HG03025 (cell line): Measurements from ENCODE around the gene VKORC1L1.
"Not testable (repeated sequence)": the region's sequence is repeated elsewhere in the genome, so short reads cannot be mapped to it uniquely, and the experiment has no call there.

Experiments
- ATAC-seq: cut with Tn5 transposase; IDR thresholded peaks from one replicate; pipeline ENCODE4 v1.9.1; 2021; ENCODE audit warnings: mild to moderate bottlenecking, moderate library complexity; ENCODE audit not compliant: unreplicated experiment, low FRiP score

The VKORC1L1 gene

DNA sequence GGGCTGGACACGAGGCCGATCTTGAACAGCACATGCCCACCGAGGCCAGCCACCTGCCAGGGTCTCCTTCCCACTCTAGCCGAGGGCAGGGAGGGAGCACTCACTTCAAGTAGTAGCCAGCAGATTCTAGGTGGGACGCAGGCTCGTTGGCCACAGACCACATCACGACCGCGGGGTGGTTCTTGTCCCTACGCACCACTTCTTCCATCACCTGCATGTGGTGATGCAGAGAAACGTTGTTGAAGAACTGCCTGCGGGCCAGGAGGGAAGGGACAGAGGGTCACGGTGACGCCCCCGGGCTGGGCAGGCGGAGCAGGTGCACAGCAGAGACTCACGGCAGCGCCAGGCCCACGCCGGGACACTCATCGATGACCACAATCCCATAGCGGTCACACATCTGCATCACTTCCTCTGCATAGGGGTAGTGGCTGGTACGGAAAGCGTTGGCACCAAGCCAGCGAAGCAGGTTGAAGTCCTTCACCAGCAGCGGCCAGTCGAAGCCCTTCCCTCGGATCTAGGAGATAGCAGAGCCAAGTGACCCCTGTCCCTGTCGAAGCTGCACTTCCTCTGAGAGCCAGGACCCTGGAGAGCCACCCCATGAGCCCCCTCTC lies 101.4 kb downstream of the VKORC1L1 start:
- no peak for ATAC-seq

DNA sequence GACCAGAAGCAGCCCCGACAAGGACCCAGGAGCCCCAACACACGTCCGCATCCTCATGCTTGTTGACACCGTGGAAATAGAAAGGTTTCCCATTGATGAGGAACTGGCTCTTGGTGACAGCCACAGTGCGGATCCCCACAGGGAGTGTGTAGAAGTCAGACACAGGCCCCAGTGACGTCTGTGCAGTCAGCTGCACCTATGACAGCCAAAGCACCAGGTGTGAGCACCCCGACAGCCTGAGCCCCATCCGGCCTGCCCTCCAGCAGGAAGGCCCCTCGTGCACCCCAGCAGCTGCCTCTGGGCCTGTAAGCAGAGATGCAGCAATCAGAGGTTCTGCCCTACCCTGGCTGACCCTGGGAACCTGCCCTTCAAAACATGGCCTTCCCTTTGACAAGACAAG lies 102.0 kb downstream of the VKORC1L1 start:
- ATAC-seq: no peak

DNA sequence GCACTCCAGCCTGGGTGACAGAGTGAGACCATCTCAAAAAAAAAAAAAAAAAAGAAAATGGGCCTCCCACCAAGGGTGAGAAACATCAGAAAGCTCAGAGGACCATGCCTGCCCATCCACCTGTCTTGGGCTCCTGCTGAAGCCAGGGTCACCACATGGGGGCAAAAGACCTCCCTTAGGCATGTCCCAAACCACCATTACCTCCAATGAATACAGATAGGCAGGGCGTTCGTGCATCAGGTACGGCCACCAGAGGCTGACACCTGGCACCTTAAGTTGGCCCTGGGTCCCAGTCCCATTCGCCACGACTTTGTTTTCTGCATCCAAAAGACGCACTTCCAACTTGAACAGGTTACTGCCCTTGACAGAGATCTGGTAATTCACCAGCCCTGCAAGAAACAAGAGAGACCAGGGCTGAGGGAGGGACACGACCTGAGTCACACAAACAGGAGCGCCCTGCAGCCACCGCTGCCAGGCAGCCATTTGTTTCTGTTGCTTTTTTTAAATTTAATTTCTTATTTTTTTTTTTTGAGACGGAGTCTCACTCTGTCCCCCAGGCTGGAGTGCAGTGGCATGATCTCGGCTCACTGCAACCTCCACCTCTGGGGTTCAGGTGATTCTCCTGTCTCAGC lies 103.1 kb downstream of the VKORC1L1 start:
- ATAC-seq: no peak

DNA sequence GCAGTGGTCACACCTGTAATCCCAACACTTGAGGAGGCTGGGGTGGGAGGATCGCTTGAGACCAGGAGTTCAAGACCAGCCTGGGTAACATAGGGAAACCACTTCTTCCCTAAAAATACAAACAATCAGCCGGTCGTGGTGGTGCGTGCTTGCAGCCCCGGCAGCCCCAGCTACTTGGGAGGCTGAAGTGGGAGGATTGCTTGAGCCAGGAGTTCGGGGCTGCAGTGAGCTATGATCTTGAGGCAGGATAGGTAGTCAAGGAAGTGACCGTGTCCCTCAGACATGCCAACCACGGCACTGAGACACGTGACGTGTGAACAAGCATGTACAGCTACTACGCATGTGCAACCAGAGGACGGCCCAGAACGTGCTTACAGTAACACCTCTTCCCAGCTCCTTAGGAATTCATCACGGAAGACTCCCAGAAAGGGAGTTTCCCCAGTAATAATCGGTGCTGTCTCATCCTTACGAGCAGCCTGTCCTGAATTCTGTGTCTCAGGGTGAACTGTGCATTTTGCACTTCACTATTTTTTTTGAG lies 103.9 kb downstream of the VKORC1L1 start:
- no peak for ATAC-seq

DNA sequence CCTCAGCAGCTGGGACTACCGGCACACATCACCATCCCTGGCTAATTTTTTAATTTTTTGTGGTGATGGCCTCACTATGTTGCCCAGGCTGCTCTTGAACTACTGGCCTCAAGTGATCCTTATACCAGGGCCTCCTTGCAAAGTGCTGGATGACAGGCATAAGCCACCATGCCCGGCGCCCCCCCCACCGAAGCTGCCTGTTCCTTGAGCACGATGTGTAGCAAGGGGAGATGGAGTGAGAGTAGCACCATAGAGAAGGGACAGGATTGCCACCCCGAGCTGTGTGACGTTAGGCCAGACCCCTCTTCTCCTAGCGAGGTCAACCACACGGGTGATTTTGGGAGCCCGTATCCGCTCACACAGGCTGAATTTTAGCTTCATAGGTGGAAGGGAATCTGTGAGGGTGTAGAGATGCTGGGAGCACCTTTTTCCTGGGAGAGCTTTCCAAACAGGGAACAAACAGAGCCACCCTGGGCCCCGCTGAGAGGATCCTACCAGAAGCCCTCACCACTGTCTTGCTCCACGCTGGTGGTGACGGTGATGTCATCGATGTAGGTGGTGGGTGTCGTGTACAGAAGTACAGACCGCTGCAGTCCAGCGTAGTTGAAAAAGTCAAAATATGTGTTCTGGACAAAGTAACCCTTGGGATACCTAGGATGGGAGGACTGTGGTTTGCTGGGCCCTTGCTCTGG lies 106.2 kb downstream of the VKORC1L1 start:
- no peak for ATAC-seq

DNA sequence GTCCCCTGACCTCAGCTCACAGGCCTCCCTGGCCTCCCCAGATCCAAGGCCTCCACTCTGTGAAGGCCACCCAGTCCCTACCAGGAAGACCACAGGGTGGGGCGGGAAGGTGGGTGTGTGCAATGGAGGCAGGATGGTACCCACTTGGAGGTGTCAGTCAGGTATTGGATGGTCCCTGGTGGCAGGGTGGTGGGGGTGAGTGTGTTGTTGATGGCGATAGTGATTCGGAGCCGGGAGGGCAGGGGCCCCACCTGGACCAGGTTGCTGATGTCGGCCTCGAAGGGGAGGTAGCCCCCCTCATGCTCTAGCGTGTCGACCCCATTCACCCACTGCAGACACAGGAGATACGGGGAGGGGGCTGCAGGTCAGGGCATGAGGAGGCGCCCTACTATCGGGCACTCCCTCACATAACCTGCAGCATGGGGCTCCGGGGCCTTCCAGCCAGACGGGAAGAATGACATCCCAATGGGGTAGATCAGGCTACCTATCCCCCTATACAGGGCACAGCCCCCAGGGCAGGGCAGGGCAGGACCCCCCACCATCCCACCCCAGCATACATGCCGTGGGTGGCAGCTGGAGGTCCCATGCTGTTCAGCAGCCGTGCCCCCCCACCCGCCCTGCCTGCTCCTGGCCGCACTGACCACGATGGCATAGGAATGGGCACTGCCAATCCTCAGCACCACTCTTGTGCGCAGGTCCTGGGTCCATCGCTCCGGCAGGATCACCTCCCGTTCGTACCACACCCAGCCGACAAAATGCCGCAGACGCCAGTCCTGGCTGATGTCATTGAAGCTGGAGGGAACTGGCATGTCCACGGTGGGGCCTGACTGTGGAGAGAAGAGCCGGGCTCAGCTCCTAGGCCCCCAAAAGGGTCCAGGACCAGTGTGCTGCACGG lies 107.0 kb downstream of the VKORC1L1 start:
- no peak for ATAC-seq

DNA sequence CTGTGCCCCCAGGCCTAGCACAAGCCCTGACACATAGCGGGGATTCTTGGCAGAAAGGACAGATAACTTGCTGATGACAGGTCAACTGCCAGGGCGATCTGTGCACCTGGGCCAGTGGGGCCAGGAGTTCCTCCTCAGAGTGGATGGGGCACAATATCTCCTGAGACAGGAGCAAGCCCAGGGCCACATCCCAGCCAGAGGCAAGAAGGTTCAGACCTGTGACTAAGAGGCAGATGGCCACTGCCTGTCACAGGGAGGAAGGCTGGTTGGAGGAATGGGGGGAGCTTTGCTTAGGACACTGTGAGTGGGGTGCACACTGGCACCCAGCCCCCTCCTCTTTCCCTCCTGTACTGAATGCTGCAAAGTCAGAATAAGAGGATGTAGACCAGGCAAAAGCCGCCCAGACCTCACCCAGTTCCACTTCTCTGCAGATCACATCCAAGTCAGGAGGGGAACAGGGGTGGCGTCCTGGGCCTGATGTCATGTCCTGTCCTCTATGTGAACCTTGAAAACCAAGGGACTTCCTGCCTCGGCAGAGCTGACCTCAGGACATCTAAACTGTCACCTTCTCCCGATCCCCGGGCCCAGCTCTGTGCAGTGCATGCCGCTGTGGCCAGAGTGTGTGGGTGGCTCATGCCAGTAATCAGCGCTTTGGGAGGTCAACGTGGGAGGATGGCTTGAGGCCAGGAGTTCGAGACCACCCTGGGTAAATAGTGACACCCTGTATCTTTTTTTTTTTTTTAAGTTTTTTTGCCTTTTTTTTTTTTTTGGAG lies 107.8 kb downstream of the VKORC1L1 start:
- no peak for ATAC-seq

DNA sequence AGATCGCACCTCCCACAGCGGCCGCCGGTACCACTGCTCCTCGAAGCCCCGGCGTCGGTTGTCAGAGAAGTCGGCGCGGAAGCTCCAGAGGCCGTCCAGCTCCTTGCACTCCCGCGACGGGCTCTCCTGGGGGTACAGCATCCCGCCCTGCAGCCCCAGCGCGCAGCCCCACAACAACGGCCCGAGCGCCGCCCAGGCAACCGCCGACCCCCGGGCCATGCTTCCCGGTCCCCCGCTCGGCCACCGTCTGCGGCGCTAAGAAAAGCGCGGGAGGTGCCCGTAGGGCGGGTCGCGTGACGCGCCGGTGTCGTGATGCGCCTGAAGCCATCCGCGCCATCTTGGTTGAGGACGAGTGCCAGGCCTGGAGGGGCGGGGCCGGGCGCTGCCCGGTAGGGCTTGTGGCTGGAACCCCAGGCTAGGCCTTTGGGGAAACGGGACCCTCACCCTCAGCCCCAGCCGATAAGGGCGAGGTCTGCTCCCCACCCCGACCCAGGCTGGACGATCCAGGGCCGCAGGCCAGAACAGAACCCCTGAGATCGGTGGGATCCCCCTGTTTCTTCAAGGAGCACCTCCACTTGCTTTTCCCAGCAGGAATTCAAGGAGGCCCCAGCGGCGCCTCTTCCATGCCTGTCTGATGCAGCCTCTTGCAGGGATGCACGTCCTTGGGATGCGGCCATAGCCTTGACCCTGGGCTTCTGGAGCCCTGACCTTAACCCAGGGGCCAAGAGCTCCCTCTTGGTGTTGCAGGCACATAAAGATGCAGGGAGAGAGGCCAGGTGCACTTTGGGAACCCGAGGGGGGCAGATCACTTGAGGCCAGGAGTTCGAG lies 109.3 kb downstream of the VKORC1L1 start, which contains the start of gene GUSB:
GUSB (minus strand) TSS at position 249 of the 828 bp plus-strand sequence; CDS start at position 219, 30 bp downstream.
- peak; percentile 82 for ATAC-seq

DNA sequence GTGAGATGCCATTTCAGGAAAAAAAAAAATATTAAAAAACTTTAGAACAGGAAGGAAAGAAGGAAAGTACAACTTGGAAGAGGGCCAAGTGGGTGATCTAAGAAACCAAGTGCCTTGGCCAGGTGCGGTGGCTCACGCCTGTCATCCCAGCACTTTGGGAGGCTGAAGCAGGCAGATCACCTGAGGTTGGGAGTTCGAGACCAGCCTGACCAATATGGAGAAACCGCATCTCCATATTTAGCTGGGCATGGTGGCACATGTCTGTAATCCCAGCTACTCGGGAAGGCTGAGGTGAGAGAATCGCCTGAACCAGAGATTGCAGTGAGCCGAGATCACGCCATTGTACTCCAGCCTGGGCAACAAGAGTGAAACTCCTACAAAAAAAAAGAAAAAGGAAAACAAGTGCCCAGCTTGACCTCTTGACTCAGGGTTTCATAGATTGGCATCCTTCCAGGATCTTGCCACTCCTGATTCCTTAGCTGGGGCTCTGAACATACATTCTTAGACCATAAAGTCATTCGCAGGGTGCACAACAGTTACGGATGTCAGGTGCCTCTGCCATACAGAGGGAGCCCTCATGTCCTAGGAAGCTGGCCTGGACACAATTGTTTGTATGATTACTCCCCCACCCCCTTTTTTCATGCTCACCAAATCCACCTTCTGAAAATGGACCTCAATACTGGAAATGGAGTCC lies 111.2 kb downstream of the VKORC1L1 start:
- no peak for ATAC-seq

DNA sequence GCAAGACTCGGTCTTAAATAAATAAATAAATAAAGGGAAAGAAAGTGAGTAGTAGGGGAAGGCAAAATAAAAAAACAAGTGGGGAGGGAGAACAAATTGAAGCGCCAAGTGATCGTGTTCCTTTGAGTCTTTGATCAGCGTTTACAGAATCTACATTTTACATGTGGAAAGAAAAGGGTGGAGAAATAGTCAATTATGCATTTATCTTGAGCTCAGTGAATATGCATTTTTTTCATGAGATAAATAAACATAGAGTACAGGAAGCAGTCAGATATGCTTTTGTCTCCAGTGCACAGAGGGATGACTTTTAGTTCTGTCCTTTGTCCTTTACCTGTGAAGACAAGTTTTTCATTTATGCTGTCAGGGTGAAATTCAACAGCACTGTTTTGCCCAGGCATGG lies 115.2 kb downstream of the VKORC1L1 start:
- no peak for ATAC-seq

DNA sequence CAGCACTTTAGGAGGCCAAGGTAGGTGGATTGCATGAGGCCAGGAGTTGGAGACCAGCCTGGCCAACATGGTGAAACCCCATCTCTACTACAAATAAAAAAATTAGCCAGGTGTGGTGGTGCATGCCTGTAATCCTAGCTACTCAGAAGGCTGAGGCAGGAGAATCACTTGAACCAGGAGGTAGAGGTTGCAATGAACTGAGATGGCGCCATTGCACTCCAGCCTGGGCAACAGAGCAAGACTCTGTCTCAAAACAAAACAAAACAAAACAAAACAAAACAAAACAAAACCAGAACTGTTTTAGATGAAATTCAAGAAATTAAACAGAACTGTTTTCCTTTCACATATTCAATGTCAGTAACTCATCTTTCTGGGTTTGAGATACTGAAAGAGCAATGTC lies 115.6 kb downstream of the VKORC1L1 start:
- not testable (repeated sequence) for ATAC-seq

DNA sequence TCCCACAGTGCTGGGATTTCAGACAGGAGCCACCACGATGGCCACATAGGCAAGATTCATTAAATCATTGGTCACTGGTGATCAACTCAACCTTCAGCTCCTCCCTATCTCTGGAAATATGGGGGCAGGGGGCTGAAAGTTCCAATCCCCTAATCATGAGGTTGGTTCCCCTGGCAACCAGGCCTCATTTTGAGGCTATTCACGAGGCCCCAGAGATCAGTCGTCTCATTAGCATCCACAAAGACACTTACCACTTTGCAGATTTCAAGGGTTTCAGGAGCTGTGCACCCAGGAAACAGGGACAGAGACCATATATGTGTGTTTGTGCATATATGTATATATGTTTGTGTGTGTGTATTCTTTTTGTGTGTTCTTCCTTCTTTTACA lies 116.8 kb downstream of the VKORC1L1 start:
- no peak for ATAC-seq

DNA sequence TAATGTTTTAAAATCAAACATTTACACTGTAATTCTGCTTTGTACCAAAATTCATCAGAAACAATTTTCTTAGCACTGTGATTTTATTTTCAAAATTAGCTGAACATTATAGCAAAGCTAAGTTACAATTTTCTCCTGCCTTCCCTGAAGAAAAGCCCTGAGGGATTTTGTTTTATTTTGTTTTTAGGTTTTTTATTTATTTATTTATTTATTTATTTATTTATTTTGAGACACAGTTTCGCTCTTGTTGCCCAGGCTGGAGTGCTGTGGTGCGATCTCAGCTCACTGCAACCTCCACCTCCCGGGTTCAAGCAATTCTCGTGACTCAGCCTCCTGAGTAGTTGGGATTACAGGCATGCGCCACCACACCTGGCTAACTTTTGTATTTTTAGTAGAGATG lies 119.0 kb downstream of the VKORC1L1 start:
- not testable (repeated sequence) for ATAC-seq

DNA sequence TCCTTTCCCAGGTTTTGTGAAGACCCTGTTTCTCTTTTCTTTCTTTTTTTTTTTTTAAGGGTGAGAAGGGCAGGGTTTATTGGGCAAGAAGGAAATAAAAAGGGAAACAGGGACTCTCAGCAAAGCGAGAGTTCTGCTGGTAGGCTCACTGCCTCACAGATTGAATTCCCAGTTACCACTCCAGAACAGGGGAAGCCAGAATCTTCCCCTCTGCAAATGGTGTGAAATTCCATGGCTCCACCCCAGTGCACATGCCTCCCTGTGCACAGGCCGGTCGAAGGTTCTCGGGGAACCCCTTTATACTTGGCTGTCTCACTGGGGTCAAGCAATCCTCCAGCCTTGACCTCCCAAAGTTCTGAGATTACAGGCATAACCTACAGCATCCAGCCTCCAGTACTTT lies 119.7 kb downstream of the VKORC1L1 start:
- no peak for ATAC-seq

DNA sequence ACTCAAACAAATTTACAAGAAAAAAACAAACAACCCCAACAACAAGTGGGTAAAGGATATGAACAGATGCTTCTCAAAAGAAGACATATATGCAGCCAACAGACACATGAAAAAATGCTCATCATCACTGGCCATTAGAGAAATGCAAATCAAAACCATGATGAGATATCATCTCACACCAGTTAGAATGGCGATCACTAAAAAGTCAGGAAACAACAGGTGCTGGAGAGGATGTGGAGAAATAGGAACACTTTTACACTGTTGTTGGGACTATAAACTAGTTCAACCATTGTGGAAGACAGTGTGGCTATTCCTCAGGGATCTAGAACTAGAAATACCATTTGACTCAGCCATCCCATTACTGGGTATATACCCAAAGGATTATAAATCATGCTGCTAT lies 122.1 kb downstream of the VKORC1L1 start:
- not testable (repeated sequence) for ATAC-seq

DNA sequence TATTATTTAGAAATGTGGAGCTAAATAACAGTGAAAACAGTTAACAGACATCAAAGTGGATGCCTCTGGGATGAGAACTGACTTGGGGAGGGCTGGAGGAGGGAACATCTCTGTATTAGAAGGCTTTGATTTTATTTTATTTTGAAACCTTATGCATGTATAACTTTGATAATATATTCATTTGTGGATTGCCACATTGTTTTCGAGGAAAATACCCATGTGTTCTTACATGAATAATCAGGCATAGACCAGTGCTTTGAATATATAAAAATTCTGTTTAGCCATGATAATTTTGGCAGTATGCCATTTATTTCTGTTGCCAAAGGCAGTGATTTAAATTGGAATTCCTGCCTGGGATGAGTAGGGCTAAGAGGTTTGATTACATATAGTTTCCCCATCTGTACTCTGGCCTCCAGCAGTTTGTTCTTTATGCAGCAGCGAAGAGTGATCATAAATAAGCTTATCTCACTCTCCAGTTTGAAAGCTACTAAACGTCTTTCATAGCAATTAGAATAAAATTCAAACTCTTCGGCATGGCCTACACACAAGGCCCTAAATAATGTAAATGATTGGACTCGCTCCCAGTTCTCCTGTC lies 128.0 kb downstream of the VKORC1L1 start:
- ATAC-seq: not testable (repeated sequence)

DNA sequence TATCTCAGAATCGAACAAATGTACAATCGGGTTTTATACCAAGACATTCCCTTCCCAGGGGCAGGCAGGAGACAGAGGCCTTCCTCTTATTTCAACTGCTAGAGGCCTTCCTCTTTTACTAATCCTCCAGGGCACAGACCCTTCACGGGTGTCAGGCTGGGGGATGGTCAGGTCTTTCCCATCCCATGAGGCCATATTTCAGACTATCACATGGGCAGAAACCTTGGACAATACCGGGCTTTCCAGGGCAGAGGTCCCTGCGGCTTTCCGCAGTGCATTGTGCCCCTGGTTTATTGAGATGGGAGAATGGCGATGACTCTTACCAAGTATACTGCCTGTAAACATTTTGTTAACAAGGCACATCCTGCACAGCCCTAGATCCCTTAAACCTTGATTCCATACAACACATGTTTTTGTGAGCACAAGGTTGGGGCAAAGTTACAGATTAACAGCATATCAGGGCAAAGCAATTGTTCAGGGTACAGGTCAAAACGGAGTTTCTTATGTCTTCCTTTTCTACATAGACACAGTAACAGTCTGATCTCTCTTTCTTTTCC lies 132.3 kb downstream of the VKORC1L1 start:
- not testable (repeated sequence) for ATAC-seq

DNA sequence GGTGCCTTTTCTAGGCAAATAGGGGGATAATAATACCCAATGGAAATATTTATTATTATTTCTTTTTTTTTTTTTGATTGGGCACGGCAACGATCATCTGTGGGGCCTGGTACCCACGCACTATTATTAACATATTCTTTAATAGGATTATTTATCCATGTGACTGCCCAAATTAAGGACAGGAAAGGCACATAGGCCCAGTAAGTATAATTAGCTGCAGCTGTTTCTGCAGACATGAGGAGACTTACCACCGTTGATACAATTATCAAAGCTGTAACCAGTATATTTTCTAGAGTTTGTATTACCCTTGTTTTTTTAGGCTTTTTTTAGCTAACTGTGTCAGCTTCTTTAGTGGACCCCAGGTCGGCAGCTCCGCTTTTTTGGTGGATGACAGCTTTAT lies 134.4 kb downstream of the VKORC1L1 start:
- ATAC-seq: no peak
